KG1 (cell line): Measurements from ENCODE around the gene ADARB2.

Source experiments
- DNase-seq: peaks from one replicate; lab custom pipeline; 2025; lab: John Stamatoyannopoulos, UW

ADARB2 gene

GRCh38 chr10:1204434-1205326, 532.6 kb downstream of the ADARB2 start:
- DNase-seq, result no peak

- DNase-seq, result no peak
These were observed 533.6 kb downstream of the ADARB2 start for GRCh38 chr10:1203704-1204103.

- DNase-seq, result no peak
These were observed 534.1 kb downstream of the ADARB2 start for GRCh38 chr10:1203216-1203615.

- DNase-seq, result no peak
These were observed 535.0 kb downstream of the ADARB2 start for GRCh38 chr10:1202343-1202742.

- no peak for DNase-seq
These were observed 536.2 kb downstream of the ADARB2 start for GRCh38 chr10:1200866-1201807.

- DNase-seq, result no peak
These were observed 537.2 kb downstream of the ADARB2 start for GRCh38 chr10:1199897-1200721.

GRCh38 chr10:1199345-1199673, 538.0 kb downstream of the ADARB2 start:
- no peak for DNase-seq

- DNase-seq, result no peak
These were observed 538.6 kb downstream of the ADARB2 start for GRCh38 chr10:1198453-1199344.

GRCh38 chr10:1197384-1197783, 539.9 kb downstream of the ADARB2 start:
- no peak for DNase-seq

GRCh38 chr10:1196656-1197055, 540.7 kb downstream of the ADARB2 start:
- DNase-seq, result no peak

- no peak for DNase-seq
These were observed 541.5 kb downstream of the ADARB2 start for GRCh38 chr10:1195828-1196227.

- DNase-seq, result no peak
These were observed 543.2 kb downstream of the ADARB2 start for GRCh38 chr10:1194161-1194560.

GRCh38 chr10:1193561-1193960, 543.8 kb downstream of the ADARB2 start:
- DNase-seq, result no peak

GRCh38 chr10:1191752-1192151, 545.6 kb downstream of the ADARB2 start:
- DNase-seq, result no peak

GRCh38 chr10:1190791-1191490, 546.4 kb downstream of the ADARB2 start:
- DNase-seq, result no peak

- no peak for DNase-seq
These were observed 547.3 kb downstream of the ADARB2 start for GRCh38 chr10:1190052-1190395.

GRCh38 chr10:1189166-1190051, 547.9 kb downstream of the ADARB2 start:
- DNase-seq, result no peak

- DNase-seq, result no peak
These were observed 548.7 kb downstream of the ADARB2 start for GRCh38 chr10:1188558-1189135.
